SHP77 treated with DMSO at 0.1 percent for 48 hours (cell line): ENCODE results near the gene DCAF17.
"Not testable (repeated sequence)": the region's sequence is repeated elsewhere in the genome, so short reads cannot be mapped to it uniquely, and the experiment has no call there.

Experiments
- DNase-seq: peaks from one replicate; lab custom pipeline; 2025; lab: John Stamatoyannopoulos, UW

DCAF17 gene

GRCh38 chr2:171410624-171411023, 23.4 kb upstream of the DCAF17 start:
- DNase-seq: no peak

- no peak for DNase-seq
Observed at GRCh38 chr2:171411214-171411613, 22.8 kb upstream of the DCAF17 start.

- DNase-seq: no peak
Observed at GRCh38 chr2:171411791-171412483, 22.1 kb upstream of the DCAF17 start.

- no peak for DNase-seq
Observed at GRCh38 chr2:171412571-171413175, 21.4 kb upstream of the DCAF17 start.

- not testable (repeated sequence) for DNase-seq
Observed at GRCh38 chr2:171414645-171415044, 19.4 kb upstream of the DCAF17 start.

GRCh38 chr2:171416009-171416926, 17.8 kb upstream of the DCAF17 start:
- DNase-seq: peak; percentile 53

- DNase-seq: no peak
Observed at GRCh38 chr2:171419333-171419732, 14.7 kb upstream of the DCAF17 start.

- no peak for DNase-seq
Observed at GRCh38 chr2:171420728-171421563, 13.1 kb upstream of the DCAF17 start.

- DNase-seq: not testable (repeated sequence)
Observed at GRCh38 chr2:171422710-171423495, 11.1 kb upstream of the DCAF17 start.

- no peak for DNase-seq
Observed at GRCh38 chr2:171430516-171431410, 3.3 kb upstream of the DCAF17 start.

- DNase-seq: no peak
Observed at GRCh38 chr2:171431677-171432167, 2.3 kb upstream of the DCAF17 start.

- DNase-seq: no peak
Observed at GRCh38 chr2:171432206-171432968, 1.6 kb upstream of the DCAF17 start.

- DNase-seq: no peak
Observed at GRCh38 chr2:171432969-171433762, 860 bp upstream of the DCAF17 start.

- no peak for DNase-seq
Observed at GRCh38 chr2:171433763-171434012, 338 bp upstream of the DCAF17 start, which contains the start of gene METTL8. Gene METTL8 (minus strand): TSS chr2:171433990. CDS start chr2:171392185, 41,805 bp downstream.

- no peak for DNase-seq
Observed at GRCh38 chr2:171436307-171436706, 2.3 kb downstream of the DCAF17 start.

GRCh38 chr2:171441470-171441869, 7.4 kb downstream of the DCAF17 start:
- DNase-seq: no peak

GRCh38 chr2:171447675-171448074, 13.6 kb downstream of the DCAF17 start:
- DNase-seq: no peak

GRCh38 chr2:171451074-171451473, 17.0 kb downstream of the DCAF17 start:
- DNase-seq: no peak
